Aorta (tissue), 5 donors: ENCODE measurements around the gene CTIF. TPM values are rescaled to one million over a fixed set of nuclear protein-coding genes. Genes with fewer than 3 reads are reported as not detected.

Experiments used
- ATAC-seq: fragments of 200-7000 bp; cut with Tn5 transposase; one replicate; pipeline ENCODE4 v1.9.1; 2022; ENCODE audit warnings: moderate library complexity; ENCODE audit not compliant: low FRiP score
- DNase-seq, 2 donors: peaks; one replicate each; pipeline ENCODE4 v3.0.0-alpha.2; 2020
- H3K27ac ChIP-seq, 2 donors: one replicate each; pipeline ENCODE4 v1.5.1; 2013; ENCODE audit warnings: low read length in 2 of 2, mild to moderate bottlenecking in 2 of 2, moderate library complexity in 2 of 2, control low read depth in 1 of 2, inconsistent platforms in 1 of 2, low read depth in 1 of 2
- H3K27me3 ChIP-seq, 2 donors: one replicate each; pipeline ENCODE4 v1.6.1; 2013; ENCODE audit warnings: control low read depth in 1 of 2, low read length in 1 of 2, mild to moderate bottlenecking in 1 of 2, moderate library complexity in 1 of 2; ENCODE audit not compliant: insufficient read depth in 2 of 2, control insufficient read depth in 1 of 2
- H3K36me3 ChIP-seq, 2 donors: one replicate each; pipeline ENCODE4 v1.6.1; 2013; ENCODE audit warnings: control low read depth in 1 of 2, low read length in 1 of 2, mild to moderate bottlenecking in 1 of 2; ENCODE audit not compliant: insufficient read depth in 2 of 2, control insufficient read depth in 1 of 2
- H3K4me1 ChIP-seq, 2 donors: one replicate each; pipeline ENCODE4 v1.6.1; 2013; ENCODE audit warnings: low read length in 2 of 2, control low read depth in 1 of 2, mild to moderate bottlenecking in 1 of 2, moderate library complexity in 1 of 2; ENCODE audit not compliant: insufficient read depth in 2 of 2, control insufficient read depth in 1 of 2
- H3K4me3 ChIP-seq, 2 donors: one replicate each; pipeline ENCODE4 v1.5.1; 2013; ENCODE audit warnings: low read length in 2 of 2, control low read depth in 1 of 2, mild to moderate bottlenecking in 1 of 2
- H3K9me3 ChIP-seq: one replicate; pipeline ENCODE4 v1.6.1; 2013; ENCODE audit warnings: mild to moderate bottlenecking, low read length; ENCODE audit not compliant: control insufficient read depth
- WGBS, 2 donors: extraction: QIAGEN DNeasy Blood & Tissue Kit; methylation state at CpG; one replicate each; pipeline ENCODE4 v1.1.7; 2013; 5-methylcytosine and 5-hydroxymethylcytosine counted together
- intact Hi-C, 2 donors: fragments of 100-400 bp; cut with DNase I; formaldehyde crosslinking; loops; one replicate each; pipeline versions ENCODE4 v1.14.2 to v1.15.0; 2022
- polyA plus RNA-seq, 2 donors: library from polyadenylated mRNA; stranded (reverse); fragments of 200-250 nt; gene quantifications; one replicate each; pipeline ENCODE4 v1.2.3, GENCODE V29; 2013
- total RNA-seq, 2 donors: library from RNA; stranded (reverse); fragmentation: NEBNext Ultra II Directional; extraction: Animal tissue kit (Norgen Biotek cat#: 25700); gene quantifications; one replicate each; pipeline ENCODE4 v1.2.1, GENCODE V29; 2021
- donor health status: healthy with polysubstance abuse.
- donor health status: Bipolar disorder and iron deficiency.
- donor health status: DM: no; HTN: no; CAD: no.
- donor health status: DM: no; HTN: no; CAD: no.
- donor health status: DM: yes; HTN: yes; CAD: no.

Gene CTIF
- total and polyA plus RNA-seq, 4 donors = 14.4 to 113 (median 93.4) TPM

GRCh38 chr18:48676756-48677368 lies 138.0 kb downstream of the CTIF start:
- intact Hi-C loops = loop anchor here (1.0 to 10.0 kb wide), 7 partner anchors 105 to 738 kb away; no protein-coding TSS in a partner anchor
- Histone ChIP-seq H3K36me3 (no peaks in the 10 kb centered on the region), H3K27me3 (no peaks in the 10 kb centered on the region), H3K4me1 (peaks cover 1 to 5% of the 10 kb centered on the region in 2 donors), H3K27ac (no peak overlapping the region), H3K4me3 (no peak overlapping the region), H3K9me3 (no peaks in the 10 kb centered on the region)
- peak; percentile 61 for ATAC-seq
- peak; percentile 85 to 94 for DNase-seq
- 33 to 34% methylated on average over 17 of the region's 17 CpGs for WGBS, 2 donors

GRCh38 chr18:48678237-48679115 lies 139.6 kb downstream of the CTIF start:
- no peaks in the 10 kb centered on the region for H3K27me3 ChIP-seq
- peak in 1 of 2 donors; percentile 57 for DNase-seq
- 88 to 93% methylated on average over 16 of the region's 16 CpGs for WGBS, 2 donors
- H3K9me3 ChIP-seq = no peaks in the 10 kb centered on the region
- H3K36me3 ChIP-seq = no peaks in the 10 kb centered on the region
- H3K4me3 ChIP-seq = no peak overlapping the region
- peaks cover 1 to 5% of the 10 kb centered on the region in 2 donors for H3K4me1 ChIP-seq
- no peak overlapping the region for H3K27ac ChIP-seq
- intact Hi-C loops = loop anchor here (5.0 to 10.0 kb wide), 6 partner anchors 104 to 736 kb away; no protein-coding TSS in a partner anchor
- no peak for ATAC-seq

GRCh38 chr18:48679236-48679635 lies 140.4 kb downstream of the CTIF start:
- Histone ChIP-seq H3K27me3 (no peaks in the 10 kb centered on the region), H3K27ac (peak overlapping the region in 1 of 2 donors; percentile 16), H3K4me3 (no peak overlapping the region), H3K9me3 (no peaks in the 10 kb centered on the region), H3K36me3 (no peaks in the 10 kb centered on the region), H3K4me1 (peaks cover 1 to 5% of the 10 kb centered on the region in 2 donors)
- DNase-seq (peak in 1 of 2 donors; percentile 47), ATAC-seq (no peak)
- intact Hi-C loops = loop anchor here (5.0 to 10.0 kb wide), 6 partner anchors 103 to 736 kb away; no protein-coding TSS in a partner anchor
- 42 to 49% methylated on average over 3 of the region's 3 CpGs for WGBS, 2 donors

- intact Hi-C loops = loop anchor here in 1 of 2 donors (5.0 kb wide), 2 partner anchors 67 to 87 kb away; no protein-coding TSS in a partner anchor
- Histone ChIP-seq H3K27me3 (no peaks in the 10 kb centered on the region), H3K9me3 (no peaks in the 10 kb centered on the region), H3K4me3 (no peak overlapping the region), H3K36me3 (no peaks in the 10 kb centered on the region), H3K4me1 (peaks cover 1 to 5% of the 10 kb centered on the region in 2 donors), H3K27ac (peak overlapping the region; percentile 32 to 85)
- 23 to 35% methylated on average over 23 of the region's 23 CpGs for WGBS, 2 donors
- ATAC-seq (peak; percentile 92), DNase-seq (peak; percentile 95)
Observed at GRCh38 chr18:48680339-48681250, 141.8 kb downstream of the CTIF start.

GRCh38 chr18:48682768-48683167 lies 143.9 kb downstream of the CTIF start:
- H3K27ac ChIP-seq = no peak overlapping the region
- H3K4me1 ChIP-seq = peaks cover 1 to 5% of the 10 kb centered on the region in 2 donors
- H3K4me3 ChIP-seq = no peak overlapping the region
- 97 to 98% methylated on average over 13 of the region's 13 CpGs for WGBS, 2 donors
- peaks cover 0 to 3% of the 10 kb centered on the region in 2 donors for H3K36me3 ChIP-seq
- no peaks in the 10 kb centered on the region for H3K27me3 ChIP-seq
- intact Hi-C loops = loop anchor here in 1 of 2 donors (5.0 kb wide), 2 partner anchors 65 to 85 kb away; no protein-coding TSS in a partner anchor
- ATAC-seq = no peak
- H3K9me3 ChIP-seq = no peaks in the 10 kb centered on the region
- DNase-seq = peak in 1 of 2 donors; percentile 62

- H3K36me3 ChIP-seq = peaks cover 0 to 3% of the 10 kb centered on the region in 2 donors
- peaks cover 1 to 5% of the 10 kb centered on the region in 2 donors for H3K4me1 ChIP-seq
- DNase-seq = peak in 1 of 2 donors; percentile 41
- no peaks in the 10 kb centered on the region for H3K27me3 ChIP-seq
- intact Hi-C loops = loop anchor here in 1 of 2 donors (5.0 kb wide), 2 partner anchors 64 to 84 kb away; no protein-coding TSS in a partner anchor
- H3K4me3 ChIP-seq = no peak overlapping the region
- no peak overlapping the region for H3K27ac ChIP-seq
- H3K9me3 ChIP-seq = no peaks in the 10 kb centered on the region
- ATAC-seq = no peak
- 92 to 93% methylated on average over 6 of the region's 6 CpGs for WGBS, 2 donors
Observed at GRCh38 chr18:48683197-48683596, 144.4 kb downstream of the CTIF start.

- Histone ChIP-seq H3K27ac (no peak overlapping the region), H3K9me3 (no peaks in the 10 kb centered on the region), H3K27me3 (no peaks in the 10 kb centered on the region), H3K4me1 (peaks cover 1 to 5% of the 10 kb centered on the region in 2 donors), H3K4me3 (no peak overlapping the region), H3K36me3 (peaks cover 0 to 3% of the 10 kb centered on the region in 2 donors)
- DNase-seq = peak in 1 of 2 donors; percentile 36
- intact Hi-C loops = loop anchor here in 1 of 2 donors (5.0 kb wide), 2 partner anchors 64 to 84 kb away; no protein-coding TSS in a partner anchor
- WGBS, 2 donors = 87 to 94% methylated on average over 4 of the region's 4 CpGs
- no peak for ATAC-seq
Observed at GRCh38 chr18:48683661-48684060, 144.8 kb downstream of the CTIF start.
